Testis (tissue), 3 donors: ENCODE data around the gene LRRC2. TPM values are rescaled to one million over a fixed set of nuclear protein-coding genes. Genes with fewer than 3 reads are reported as not detected.

ENCODE experiments used
- DNase-seq: peaks from one replicate; pipeline ENCODE4 v3.0.0-alpha.2; 2019
- H3K27ac ChIP-seq, 2 donors: fragments of 200-600 bp; sonication (generic); one replicate each; pipeline ENCODE4 v1.5.1; 2019
- H3K27me3 ChIP-seq: fragments of 200-600 bp; sonication (generic); one replicate; pipeline ENCODE4 v1.5.1; 2019
- H3K36me3 ChIP-seq: fragments of 200-600 bp; sonication (generic); one replicate; pipeline ENCODE4 v1.5.1; 2017; ENCODE audit warnings: low read depth; ENCODE audit errors: missing control alignments
- H3K4me1 ChIP-seq: fragments of 200-600 bp; sonication (generic); one replicate; pipeline ENCODE4 v1.5.1; 2019
- H3K4me3 ChIP-seq, 2 donors: fragments of 200-600 bp; sonication (generic); one replicate each; pipeline ENCODE4 v1.5.1; 2017 to 2019
- H3K9me3 ChIP-seq: fragments of 200-600 bp; sonication (generic); one replicate; pipeline ENCODE4 v1.5.1; 2017
- CTCF ChIP-seq, 3 experiments: fragments of 450-650 bp in 2 of 3; fragments of 200-600 bp in 1 of 3; sonication (generic) in 1 of 3; IDR thresholded peaks; one replicate each; pipeline ENCODE4 v1.5.1; 2016 to 2019; ENCODE audit warnings: antibody characterized with exemption in 3 of 3, mild to moderate bottlenecking in 2 of 3, moderate library complexity in 1 of 3
- POLR2A ChIP-seq: fragments of 450-650 bp; IDR thresholded peaks from one replicate; pipeline ENCODE4 v1.6.1; 2017; ENCODE audit warnings: antibody characterized with exemption, mild to moderate bottlenecking, moderate library complexity
- WGBS, 2 donors: methylation state at CpG; one replicate each; pipeline ENCODE4 v1.1.5; 2018; 5-methylcytosine and 5-hydroxymethylcytosine counted together
- intact Hi-C: fragments of 100-400 bp; cut with DNase I; formaldehyde crosslinking; loops from one replicate; pipeline ENCODE4 v1.15.1; 2023; ENCODE audit warnings: low total_unique reads
- polyA plus RNA-seq: library from polyadenylated mRNA; stranded (reverse); fragments of 350-450 nt; fragmentation: Illumina TruSeq; extraction: RNeasy Lipid Tissue Mini Kit (QIAGEN cat#74804); gene quantifications from one replicate; pipeline ENCODE4 v1.2.3, GENCODE V29; 2014; ENCODE audit warnings: low read depth, low replicate concordance; ENCODE audit not compliant: insufficient read depth
- total RNA-seq, 2 donors: library from RNA; depleted of rRNA; stranded (reverse); fragments of >200 nt; gene quantifications; one replicate each; pipeline ENCODE4 v1.2.3, GENCODE V29; 2016

Gene LRRC2
- total and polyA plus RNA-seq, 3 donors from 2014 or later: 0.71 to 2.2 (median 0.99) TPM

GRCh38 chr3:46558184-46559043, 7.7 kb downstream of the LRRC2 start:
- peak overlapping the region; percentile 32 to 62 for H3K4me3 ChIP-seq
- intact Hi-C loops: no loop called here
- H3K27ac ChIP-seq: no peak overlapping the region

GRCh38 chr3:46557814-46558183, 8.3 kb downstream of the LRRC2 start:
- H3K4me3 ChIP-seq: peak overlapping the region in 1 of 2 donors; percentile 62
- H3K4me1 ChIP-seq: no peaks in the 10 kb centered on the region
- no peak for DNase-seq
- no peak for TF ChIP-seq POLR2A
- no peak for TF ChIP-seq CTCF (IDR thresholded peaks at IDR 0.05)
- H3K36me3 ChIP-seq: no peaks in the 10 kb centered on the region
- intact Hi-C loops: no loop called here
- no peaks in the 10 kb centered on the region for H3K9me3 ChIP-seq
- WGBS, 2 donors: 40 to 48% methylated on average over 4 to 6 of the region's 6 CpGs
- H3K27ac ChIP-seq: no peak overlapping the region
- no peaks in the 10 kb centered on the region for H3K27me3 ChIP-seq

More at GRCh38 chr3:46558184-46559043, 7.7 kb downstream of the LRRC2 start:
- H3K27me3 ChIP-seq: no peaks in the 10 kb centered on the region
- no peaks in the 10 kb centered on the region for H3K36me3 ChIP-seq
- peak; percentile 88 for DNase-seq
- TF ChIP-seq POLR2A: no peak
- peak; percentile 14 to 19 (median 19) for TF ChIP-seq CTCF (IDR thresholded peaks at IDR 0.05)
- 19 to 27% methylated on average over 22 of the region's 22 CpGs for WGBS, 2 donors
- no peaks in the 10 kb centered on the region for H3K4me1 ChIP-seq
- no peaks in the 10 kb centered on the region for H3K9me3 ChIP-seq

- Histone ChIP-seq H3K9me3 (no peaks in the 10 kb centered on the region), H3K27ac (no peak overlapping the region), H3K27me3 (no peaks in the 10 kb centered on the region), H3K4me3 (no peak overlapping the region), H3K4me1 (no peaks in the 10 kb centered on the region), H3K36me3 (no peaks in the 10 kb centered on the region)
- TF ChIP-seq POLR2A: no peak
- no peak for TF ChIP-seq CTCF (IDR thresholded peaks at IDR 0.05)
- WGBS, 2 donors: 0 to 36% methylated on average over 1 of the region's 1 CpG
- DNase-seq: no peak
- intact Hi-C loops: no loop called here
Measured at GRCh38 chr3:46553154-46553553, 12.9 kb downstream of the LRRC2 start.

DNA sequence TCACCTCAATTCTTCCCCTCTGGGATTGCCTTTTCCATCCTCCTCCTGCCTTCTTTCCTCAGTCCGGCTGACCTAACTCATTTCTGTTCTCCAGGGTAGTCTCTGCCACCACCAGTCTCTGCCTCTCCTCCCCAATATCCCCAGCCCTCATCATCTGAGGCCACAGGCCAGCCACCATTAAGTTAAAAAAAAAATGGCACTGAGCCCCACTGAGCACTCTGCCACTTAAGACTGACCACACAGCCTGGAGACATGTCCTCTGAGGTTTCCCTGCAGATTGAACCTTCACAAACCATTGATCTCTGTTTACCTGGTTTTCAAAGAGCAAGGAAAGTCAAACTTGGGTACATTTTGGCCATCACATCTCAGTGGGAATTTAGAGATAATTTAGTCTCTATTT, 13.6 kb downstream of the LRRC2 start:
- TF ChIP-seq CTCF (IDR thresholded peaks at IDR 0.05) (no peak), POLR2A (no peak)
- H3K4me3 ChIP-seq: no peak overlapping the region
- no peaks in the 10 kb centered on the region for H3K4me1 ChIP-seq
- H3K27me3 ChIP-seq: no peaks in the 10 kb centered on the region
- no peak for DNase-seq
- intact Hi-C loops: no loop called here
- 81 to 100% methylated on average over 1 of the region's 1 CpG for WGBS, 2 donors
- H3K36me3 ChIP-seq: no peaks in the 10 kb centered on the region
- no peaks in the 10 kb centered on the region for H3K9me3 ChIP-seq
- no peak overlapping the region for H3K27ac ChIP-seq

- Histone ChIP-seq H3K4me1 (no peaks in the 10 kb centered on the region), H3K27me3 (no peaks in the 10 kb centered on the region), H3K4me3 (no peak overlapping the region), H3K9me3 (no peaks in the 10 kb centered on the region), H3K27ac (no peak overlapping the region), H3K36me3 (no peaks in the 10 kb centered on the region)
- no peak for DNase-seq
- no peak for TF ChIP-seq POLR2A
- no peak for TF ChIP-seq CTCF (IDR thresholded peaks at IDR 0.05)
- intact Hi-C loops: no loop called here
- WGBS, 2 donors: 89 to 96% methylated on average over 2 of the region's 2 CpGs
Measured at GRCh38 chr3:46551615-46552014, 14.5 kb downstream of the LRRC2 start.
